AG04449 (cell line): ENCODE measurements around the gene SUGCT.
"Not testable (repeated sequence)": the region's sequence is repeated elsewhere in the genome, so short reads cannot be mapped to it uniquely, and the experiment has no call there.

Experiments
- CTCF ChIA-PET: fragments of 350-600 bp; formaldehyde crosslinking; extraction: SDS; loops from one replicate; lab custom pipeline; 2021; ENCODE audit warnings: antibody characterized with exemption; lab: Yijun Ruan, JAX
- POLR2A ChIA-PET: fragments of 400-600, 350-600 bp; formaldehyde crosslinking; extraction: SDS; loops from one replicate; lab custom pipeline; 2020; ENCODE audit warnings: antibody characterized with exemption, inconsistent platforms; lab: Yijun Ruan, JAX
- DNase-seq: peaks from one replicate; pipeline ENCODE4 v3.0.0-alpha.2; 2010; ENCODE audit warnings: low read depth, low spot score
- H3K4me3 ChIP-seq: 2 replicates; pipeline ENCODE4 v1.5.1; 2011; ENCODE audit warnings: low read depth, mild to moderate bottlenecking, control low read depth, low read length
- TF ChIP-seq, protein P1 (sequence below): IDR thresholded peaks from one replicate; pipeline ENCODE4 v1.5.1; 2011; ENCODE audit warnings: mild to moderate bottlenecking, moderate library complexity, low read length, control low read depth, inconsistent platforms; ENCODE audit not compliant: insufficient read depth; ENCODE audit errors: missing control alignments

Gene SUGCT

DNA sequence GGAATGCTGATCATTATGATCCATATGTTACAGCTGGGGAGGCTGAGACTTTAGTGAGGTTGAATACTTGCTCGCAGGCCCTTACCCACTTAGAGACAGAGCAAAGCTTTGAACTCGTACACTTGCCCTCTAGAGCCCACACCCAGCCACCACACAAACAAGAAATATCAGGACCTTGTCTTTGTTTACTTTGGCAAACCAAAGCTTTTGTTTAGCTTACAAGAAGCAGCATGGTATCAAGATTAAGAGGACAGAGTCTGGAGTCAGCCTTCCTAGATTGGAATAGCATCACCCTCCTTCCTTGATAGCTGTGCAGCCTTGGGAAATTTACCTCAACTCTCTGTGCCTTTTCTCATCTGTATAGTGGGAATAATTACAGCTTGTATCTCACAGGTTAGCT, 477.5 kb downstream of the SUGCT start:
- POLR2A ChIA-PET = no interaction called here
- H3K4me3 ChIP-seq = no peak overlapping the region
- CTCF ChIA-PET = interaction anchor here (1.3 kb wide), 1 partner anchor 380 kb away, joined by 3 read pairs; no protein-coding TSS in a partner anchor
- no peak for DNase-seq
- TF ChIP-seq, protein P1, sequence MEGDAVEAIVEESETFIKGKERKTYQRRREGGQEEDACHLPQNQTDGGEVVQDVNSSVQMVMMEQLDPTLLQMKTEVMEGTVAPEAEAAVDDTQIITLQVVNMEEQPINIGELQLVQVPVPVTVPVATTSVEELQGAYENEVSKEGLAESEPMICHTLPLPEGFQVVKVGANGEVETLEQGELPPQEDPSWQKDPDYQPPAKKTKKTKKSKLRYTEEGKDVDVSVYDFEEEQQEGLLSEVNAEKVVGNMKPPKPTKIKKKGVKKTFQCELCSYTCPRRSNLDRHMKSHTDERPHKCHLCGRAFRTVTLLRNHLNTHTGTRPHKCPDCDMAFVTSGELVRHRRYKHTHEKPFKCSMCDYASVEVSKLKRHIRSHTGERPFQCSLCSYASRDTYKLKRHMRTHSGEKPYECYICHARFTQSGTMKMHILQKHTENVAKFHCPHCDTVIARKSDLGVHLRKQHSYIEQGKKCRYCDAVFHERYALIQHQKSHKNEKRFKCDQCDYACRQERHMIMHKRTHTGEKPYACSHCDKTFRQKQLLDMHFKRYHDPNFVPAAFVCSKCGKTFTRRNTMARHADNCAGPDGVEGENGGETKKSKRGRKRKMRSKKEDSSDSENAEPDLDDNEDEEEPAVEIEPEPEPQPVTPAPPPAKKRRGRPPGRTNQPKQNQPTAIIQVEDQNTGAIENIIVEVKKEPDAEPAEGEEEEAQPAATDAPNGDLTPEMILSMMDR = no peak

DNA sequence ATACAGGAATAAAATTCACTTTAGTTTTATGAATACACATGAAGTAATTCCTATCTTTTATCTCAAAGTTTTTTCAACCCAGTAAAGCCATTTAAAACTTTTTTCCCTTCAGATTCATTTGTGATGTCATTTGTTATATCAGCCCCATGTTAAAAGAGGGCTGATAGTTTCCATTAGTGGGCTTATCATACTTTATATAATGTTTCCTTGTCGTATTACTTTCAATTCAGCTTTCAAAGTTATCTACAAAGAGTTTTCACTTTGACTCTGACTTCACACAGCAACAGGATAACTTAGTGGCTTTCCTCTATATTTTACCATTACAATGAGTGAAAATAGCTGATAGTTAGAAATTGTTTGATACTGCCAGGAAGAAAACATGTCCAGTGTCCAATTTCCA, 484.8 kb downstream of the SUGCT start:
- H3K4me3 ChIP-seq = no peak overlapping the region
- ChIA-PET POLR2A (no interaction called here), CTCF (no interaction called here)
- DNase-seq = no peak
- TF ChIP-seq, protein P1 = no peak

DNA sequence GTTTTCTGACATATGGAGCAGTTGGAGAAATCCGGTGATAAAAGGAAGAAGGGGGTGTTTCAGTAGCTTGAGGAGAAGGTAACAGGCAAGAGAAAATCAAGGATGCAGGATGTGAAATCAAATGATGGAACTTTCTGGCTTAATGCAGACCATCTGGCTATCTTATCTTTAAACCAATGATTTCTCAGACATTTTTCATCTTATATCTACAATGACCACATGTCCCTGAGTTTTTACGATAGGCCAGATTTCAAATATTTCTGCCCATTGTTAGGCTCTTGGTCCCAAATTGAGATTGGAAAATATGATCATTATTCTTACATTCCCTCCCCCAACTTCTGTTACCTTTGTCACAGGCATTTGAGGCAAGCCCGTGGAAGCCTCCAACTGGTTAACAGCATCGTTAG, 486.8 kb downstream of the SUGCT start:
- CTCF ChIA-PET = interaction anchor here (0.9 kb wide), 1 partner anchor 15 kb away, joined by 3 read pairs; no protein-coding TSS in a partner anchor

DNA sequence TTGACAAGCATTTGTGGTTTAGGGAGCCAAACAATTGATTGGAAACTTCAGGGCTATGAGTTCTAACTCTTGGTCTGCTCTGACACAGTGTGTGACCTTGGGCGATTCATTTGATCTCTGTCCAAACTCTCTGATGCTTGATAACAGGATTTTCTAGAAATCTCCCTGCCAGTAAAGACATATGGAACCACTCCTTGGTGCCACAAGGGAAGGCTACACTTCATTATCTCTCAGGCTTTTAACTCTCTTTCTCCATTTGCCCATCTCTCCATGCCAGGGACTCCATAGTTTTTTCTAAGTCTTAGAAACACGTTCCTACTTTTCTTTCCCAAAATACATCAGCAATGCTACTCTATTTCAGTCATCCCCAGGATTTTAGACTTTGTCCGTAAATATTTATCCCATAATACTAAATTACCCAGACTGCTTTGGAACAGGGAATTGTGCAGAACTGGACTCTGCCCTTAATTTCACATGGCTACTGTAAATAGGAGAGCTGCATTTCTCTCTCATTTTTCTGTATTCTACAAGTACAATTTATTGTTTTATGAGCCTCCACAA, 488.2 kb downstream of the SUGCT start:
- no peak for DNase-seq
- ChIA-PET CTCF (no interaction called here), POLR2A (no interaction called here)
- H3K4me3 ChIP-seq = no peak overlapping the region
- TF ChIP-seq, protein P1 = no peak

More for the DNA sequence above, 486.8 kb downstream of the SUGCT start:
- POLR2A ChIA-PET = no interaction called here
- no peak for DNase-seq
- TF ChIP-seq, protein P1 = no peak
- H3K4me3 ChIP-seq = no peak overlapping the region

DNA sequence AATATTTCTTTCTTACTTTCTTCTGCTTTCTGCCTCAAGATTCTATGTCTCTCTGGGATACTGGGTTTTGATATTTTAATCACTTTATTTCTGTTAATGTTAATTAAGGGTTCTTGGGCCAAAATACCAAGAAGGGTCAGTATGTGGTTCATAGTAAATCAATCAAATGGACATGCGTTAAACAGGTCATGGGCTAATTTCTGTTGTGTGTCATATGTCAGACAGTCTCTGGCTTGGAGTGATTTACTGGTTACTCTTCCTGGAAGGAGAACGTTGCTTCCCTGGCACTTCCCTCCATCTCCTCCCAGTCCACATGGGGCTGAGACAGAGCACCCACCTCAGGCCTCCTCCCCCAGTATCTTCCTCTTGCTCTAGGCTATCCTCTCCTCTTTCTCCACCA, 489.1 kb downstream of the SUGCT start:
- H3K4me3 ChIP-seq = no peak overlapping the region
- TF ChIP-seq, protein P1 = no peak
- no peak for DNase-seq
- ChIA-PET CTCF (no interaction called here), POLR2A (no interaction called here)

DNA sequence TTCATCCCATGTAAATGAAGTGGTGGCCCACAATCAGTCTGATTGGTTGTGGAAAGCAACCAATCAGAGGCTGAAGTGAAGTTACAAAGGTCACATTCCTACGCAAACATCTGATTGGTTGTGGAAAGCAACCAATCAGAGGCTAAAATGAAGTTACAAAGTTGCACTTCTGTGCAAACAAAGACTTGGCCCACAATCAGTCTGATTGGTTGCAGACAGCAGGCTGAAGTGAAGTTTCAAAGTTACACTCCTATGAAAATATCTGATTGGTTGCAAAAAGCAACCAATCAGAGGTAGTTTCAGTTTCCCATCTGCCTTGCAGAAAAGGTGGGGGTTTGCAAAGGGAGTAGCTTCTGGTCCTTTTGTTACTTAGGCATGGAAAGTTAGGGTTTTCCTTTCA, 492.6 kb downstream of the SUGCT start:
- H3K4me3 ChIP-seq, DNase-seq, POLR2A ChIA-PET, CTCF ChIA-PET: not testable (repeated sequence)

DNA sequence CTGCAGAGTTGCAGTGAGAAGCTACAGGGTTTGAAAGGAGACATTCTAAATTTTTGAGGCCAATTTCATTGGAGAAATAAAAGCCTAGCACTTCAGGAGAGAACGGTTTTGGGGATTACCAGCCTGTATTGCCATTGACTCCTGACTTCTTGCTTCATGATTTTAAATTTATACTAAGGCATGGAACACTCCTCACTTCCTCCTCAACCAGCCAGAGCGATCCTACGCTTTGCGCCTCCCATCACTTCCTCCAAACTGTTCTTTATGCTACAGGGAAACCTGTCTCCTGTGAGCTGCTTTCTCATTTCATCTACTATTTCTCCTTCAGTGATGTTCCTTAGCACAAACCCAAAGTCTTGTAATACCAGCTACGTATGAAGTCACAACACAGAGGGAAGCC, 495.1 kb downstream of the SUGCT start:
- POLR2A ChIA-PET = no interaction called here
- CTCF ChIA-PET = no interaction called here

More for the DNA sequence above, 495.1 kb downstream of the SUGCT start:
- TF ChIP-seq, protein P1 = no peak
- H3K4me3 ChIP-seq = no peak overlapping the region
- DNase-seq = no peak
